Lung (tissue), 12 donors: ENCODE data around the gene MYLK3. TPM values are rescaled to one million over a fixed set of nuclear protein-coding genes. Genes with fewer than 3 reads are reported as not detected.
A peak's percentile ranks its signal among the peaks of the same experiment; 100 is the strongest.

ENCODE experiments used
- ATAC-seq: fragments of 200-7000 bp; cut with Tn5 transposase; one replicate; pipeline ENCODE4 v1.9.1; 2020; ENCODE audit warnings: moderate number of reproducible peaks; ENCODE audit not compliant: insufficient read depth, low FRiP score
- DNase-seq, 3 donors: peaks; one replicate each; pipeline ENCODE4 v3.0.0-alpha.2; 2013 to 2017
- H3K27ac ChIP-seq, 2 donors: one replicate each; pipeline ENCODE4 v1.5.1; 2013; ENCODE audit warnings: mild to moderate bottlenecking in 2 of 2, moderate library complexity in 2 of 2, control low read depth in 1 of 2, inconsistent platforms in 1 of 2, low read depth in 1 of 2, low read length in 1 of 2
- H3K27me3 ChIP-seq, 3 donors: one replicate each; pipeline ENCODE4 v1.5.1; 2013; ENCODE audit warnings: low read length in 2 of 3; ENCODE audit not compliant: control insufficient read depth in 3 of 3, insufficient read depth in 3 of 3
- H3K36me3 ChIP-seq, 4 donors: one replicate each; pipeline ENCODE4 v1.5.1; 2013; ENCODE audit warnings: low read length in 4 of 4, mild to moderate bottlenecking in 1 of 4, moderate library complexity in 1 of 4; ENCODE audit not compliant: control insufficient read depth in 4 of 4, insufficient read depth in 4 of 4
- H3K4me1 ChIP-seq, 5 donors: one replicate each; pipeline ENCODE4 v1.5.1; 2013; ENCODE audit warnings: low read length in 5 of 5, mild to moderate bottlenecking in 2 of 5, moderate library complexity in 1 of 5; ENCODE audit not compliant: control insufficient read depth in 5 of 5, insufficient read depth in 5 of 5
- H3K4me3 ChIP-seq: one replicate; pipeline ENCODE4 v1.5.1; 2013; ENCODE audit warnings: mild to moderate bottlenecking, control low read depth, moderate library complexity
- H3K9ac ChIP-seq, 2 donors: one replicate each; pipeline ENCODE4 v1.5.1; 2013; ENCODE audit warnings: low read length in 2 of 2, control low read depth in 1 of 2; ENCODE audit not compliant: insufficient read depth in 1 of 2
- H3K9me3 ChIP-seq, 4 donors: one replicate each; pipeline ENCODE4 v1.5.1; 2013; ENCODE audit warnings: low read length in 3 of 4, mild to moderate bottlenecking in 1 of 4, moderate library complexity in 1 of 4; ENCODE audit not compliant: control insufficient read depth in 4 of 4, insufficient read depth in 3 of 4
- WGBS, 2 donors: extraction: QIAGEN DNeasy Blood & Tissue Kit; methylation state at CpG; one replicate each; pipeline ENCODE4 v1.1.7; 2013; 5-methylcytosine and 5-hydroxymethylcytosine counted together
- polyA plus RNA-seq, 2 donors: library from polyadenylated mRNA; stranded (reverse); fragments of 200-250 nt; gene quantifications; one replicate each; pipeline ENCODE4 v1.2.1, GENCODE V29; 2013
- total RNA-seq, 2 donors: library from RNA; depleted of rRNA in 1 of 2; stranded (reverse); fragments of >200 nt in 1 of 2; gene quantifications; one replicate each; pipeline ENCODE4 v1.2.1, GENCODE V29; 2014 to 2021
- TF ChIP-seq, protein P1 (sequence below): IDR thresholded peaks from 2 replicates; pipeline ENCODE4 v1.5.1; 2012; ENCODE audit warnings: mild to moderate bottlenecking; ENCODE audit errors: control extremely low read depth, extremely low read depth
- donor health status: control.
- donor health status: control.
- donor health status: Bipolar disorder and iron deficiency.
- donor health status: healthy.
- donor health status: DM: yes; HTN: yes; CAD: no.

Gene MYLK3
- total and polyA plus RNA-seq, 4 donors = 0.16 to 4.6 (median 1.4) TPM

DNA sequence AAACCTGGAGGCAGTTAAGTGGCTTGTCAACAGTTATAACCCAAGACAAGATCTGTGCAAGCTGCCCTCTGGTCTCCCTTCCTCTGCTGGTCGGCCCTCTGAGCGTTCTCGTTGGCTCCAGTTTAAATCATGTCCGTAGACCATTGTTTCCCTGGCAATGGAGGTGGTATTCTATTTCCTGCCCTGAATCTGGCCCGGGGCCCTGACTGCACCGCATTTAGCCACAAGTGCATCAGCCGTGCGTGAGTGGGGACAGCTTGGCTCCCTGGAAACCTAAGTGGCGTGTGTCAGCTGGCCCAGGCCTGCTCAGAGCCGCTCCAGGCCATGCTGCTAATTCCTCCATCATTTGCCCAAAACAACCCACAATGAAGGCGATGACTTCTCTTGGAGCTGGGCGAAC lies 15.0 kb upstream of the MYLK3 start:
- Histone ChIP-seq H3K27ac (peak overlapping the region in 1 of 2 donors; percentile 84), H3K9me3 (no peaks in the 10 kb centered on the region), H3K36me3 (no peaks in the 10 kb centered on the region), H3K4me1 (peaks cover 0 to 5% (median 0%) of the 10 kb centered on the region in 5 donors), H3K9ac (no peak overlapping the region), H3K27me3 (peaks cover 0 to 9% (median 0%) of the 10 kb centered on the region in 3 donors), H3K4me3 (no peak overlapping the region)
- DNase-seq (no peak), ATAC-seq (no peak)
- TF ChIP-seq, protein P1, sequence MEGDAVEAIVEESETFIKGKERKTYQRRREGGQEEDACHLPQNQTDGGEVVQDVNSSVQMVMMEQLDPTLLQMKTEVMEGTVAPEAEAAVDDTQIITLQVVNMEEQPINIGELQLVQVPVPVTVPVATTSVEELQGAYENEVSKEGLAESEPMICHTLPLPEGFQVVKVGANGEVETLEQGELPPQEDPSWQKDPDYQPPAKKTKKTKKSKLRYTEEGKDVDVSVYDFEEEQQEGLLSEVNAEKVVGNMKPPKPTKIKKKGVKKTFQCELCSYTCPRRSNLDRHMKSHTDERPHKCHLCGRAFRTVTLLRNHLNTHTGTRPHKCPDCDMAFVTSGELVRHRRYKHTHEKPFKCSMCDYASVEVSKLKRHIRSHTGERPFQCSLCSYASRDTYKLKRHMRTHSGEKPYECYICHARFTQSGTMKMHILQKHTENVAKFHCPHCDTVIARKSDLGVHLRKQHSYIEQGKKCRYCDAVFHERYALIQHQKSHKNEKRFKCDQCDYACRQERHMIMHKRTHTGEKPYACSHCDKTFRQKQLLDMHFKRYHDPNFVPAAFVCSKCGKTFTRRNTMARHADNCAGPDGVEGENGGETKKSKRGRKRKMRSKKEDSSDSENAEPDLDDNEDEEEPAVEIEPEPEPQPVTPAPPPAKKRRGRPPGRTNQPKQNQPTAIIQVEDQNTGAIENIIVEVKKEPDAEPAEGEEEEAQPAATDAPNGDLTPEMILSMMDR = no peak
- WGBS, 2 donors = 60 to 66% methylated on average over 12 of the region's 12 CpGs

DNA sequence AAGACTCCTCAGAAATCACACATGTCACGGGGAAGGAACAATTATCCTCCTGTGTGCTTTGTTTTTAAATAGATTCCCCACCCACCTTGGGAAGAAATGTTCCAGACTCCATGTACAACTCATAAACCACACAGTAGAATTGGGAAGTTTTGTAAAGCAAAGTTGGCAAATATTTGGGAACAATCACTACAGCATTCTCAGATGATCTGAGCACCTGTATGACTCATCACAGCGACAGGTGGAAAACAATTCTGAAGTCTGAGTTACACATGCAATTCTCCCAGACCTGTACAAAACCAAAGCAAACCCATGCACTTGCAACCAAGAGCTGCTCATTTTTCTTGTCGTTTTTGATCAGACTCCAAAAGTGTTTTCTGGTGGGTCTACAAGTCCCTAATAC lies 14.4 kb upstream of the MYLK3 start:
- ATAC-seq = no peak
- H3K27me3 ChIP-seq = peaks cover 0 to 11% (median 0%) of the 10 kb centered on the region in 3 donors
- no peak for DNase-seq
- no peak overlapping the region for H3K4me3 ChIP-seq
- peaks cover 0 to 11% (median 0%) of the 10 kb centered on the region in 5 donors for H3K4me1 ChIP-seq
- TF ChIP-seq, protein P1 = no peak
- H3K27ac ChIP-seq = peak overlapping the region in 1 of 2 donors; percentile 84
- H3K9me3 ChIP-seq = no peaks in the 10 kb centered on the region
- no peak overlapping the region for H3K9ac ChIP-seq
- 77 to 86% methylated on average over 3 of the region's 3 CpGs for WGBS, 2 donors
- H3K36me3 ChIP-seq = no peaks in the 10 kb centered on the region

- no peak for DNase-seq
- no peak for ATAC-seq
- no peak overlapping the region for H3K9ac ChIP-seq
- TF ChIP-seq, protein P1 = no peak
- H3K4me3 ChIP-seq = no peak overlapping the region
- no peaks in the 10 kb centered on the region for H3K9me3 ChIP-seq
- peaks cover 0 to 11% (median 0%) of the 10 kb centered on the region in 3 donors for H3K27me3 ChIP-seq
- no peaks in the 10 kb centered on the region for H3K36me3 ChIP-seq
- WGBS, 2 donors = 89 to 94% methylated on average over 5 of the region's 5 CpGs
- peak overlapping the region in 1 of 2 donors; percentile 58 for H3K27ac ChIP-seq
- peaks cover 0 to 14% (median 6%) of the 10 kb centered on the region in 5 donors for H3K4me1 ChIP-seq
These were observed 11.2 kb upstream of the MYLK3 start for GRCh38 chr16:46759309-46759708.
